Measurements from ENCODE around the gene FSHR.

The FSHR gene

GRCh38 chr2:48948400-48949125, 205.8 kb downstream of the FSHR start:
- DNase-seq = no peak

GRCh38 chr2:48946449-48947048, 207.8 kb downstream of the FSHR start:
- peak; percentile 8 for DNase-seq

DNA sequence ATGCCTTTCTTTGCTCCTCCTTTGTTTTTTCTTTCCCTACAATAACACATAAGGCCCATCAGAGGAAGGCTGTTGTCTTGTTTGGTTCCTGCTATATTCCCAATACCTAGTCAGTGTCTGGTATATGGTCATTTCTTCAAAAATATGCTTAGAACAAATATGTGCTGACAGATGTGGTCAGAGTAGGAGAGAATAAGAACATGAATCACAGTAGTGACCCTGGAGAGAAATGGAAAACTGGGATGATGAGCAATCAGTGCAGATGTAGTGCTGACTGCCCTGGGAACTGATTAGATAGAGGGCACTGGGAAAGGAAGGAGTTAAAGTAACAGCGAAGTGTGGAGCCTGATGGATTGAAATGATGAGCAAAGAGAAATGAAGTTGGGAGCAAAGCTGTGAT, 209.4 kb downstream of the FSHR start:
- DNase-seq = no peak

DNA sequence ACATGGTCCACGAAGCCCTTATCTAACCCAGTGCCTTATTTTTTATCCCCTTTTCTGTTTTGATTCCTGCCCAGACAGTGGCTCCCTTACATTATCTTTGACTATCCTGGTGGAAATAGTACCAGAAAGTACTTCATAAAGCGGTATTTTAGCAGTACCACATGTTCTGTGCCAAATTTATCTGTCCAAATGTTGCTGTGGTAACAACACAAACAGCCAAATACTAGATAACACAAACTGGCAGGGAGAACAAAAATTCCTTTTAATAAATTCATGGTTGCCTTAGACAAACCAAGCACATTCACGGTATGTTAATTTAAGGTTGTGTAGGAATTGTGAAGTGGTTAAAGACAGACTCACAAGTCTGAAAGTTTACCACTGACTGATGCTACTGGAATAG, 210.9 kb downstream of the FSHR start:
- no peak for DNase-seq

DNA sequence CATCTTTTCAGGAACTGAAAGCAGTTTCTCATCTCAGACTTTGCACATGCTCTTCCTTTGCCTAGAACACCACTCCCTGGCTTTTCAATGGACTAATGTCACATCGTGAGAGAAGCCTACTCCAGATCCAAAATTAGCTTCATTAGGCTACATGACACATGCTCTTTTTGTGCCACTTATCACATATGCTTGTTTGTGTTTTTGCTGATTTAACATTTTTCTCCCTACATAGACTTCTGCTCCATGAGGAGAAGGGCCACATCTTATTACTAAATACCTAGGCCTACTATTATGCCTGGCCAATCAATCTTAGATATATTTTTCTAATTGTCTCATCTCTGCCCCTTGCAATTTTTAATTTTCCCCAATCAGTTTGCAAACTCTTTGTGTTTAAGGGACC, 212.4 kb downstream of the FSHR start:
- DNase-seq = no peak

- DNase-seq = no peak
These were observed 212.9 kb downstream of the FSHR start for GRCh38 chr2:48941456-48941855.

- no peak for DNase-seq
These were observed 213.7 kb downstream of the FSHR start for GRCh38 chr2:48940606-48941005.

GRCh38 chr2:48939232-48939631, 215.1 kb downstream of the FSHR start:
- no peak for DNase-seq

DNA sequence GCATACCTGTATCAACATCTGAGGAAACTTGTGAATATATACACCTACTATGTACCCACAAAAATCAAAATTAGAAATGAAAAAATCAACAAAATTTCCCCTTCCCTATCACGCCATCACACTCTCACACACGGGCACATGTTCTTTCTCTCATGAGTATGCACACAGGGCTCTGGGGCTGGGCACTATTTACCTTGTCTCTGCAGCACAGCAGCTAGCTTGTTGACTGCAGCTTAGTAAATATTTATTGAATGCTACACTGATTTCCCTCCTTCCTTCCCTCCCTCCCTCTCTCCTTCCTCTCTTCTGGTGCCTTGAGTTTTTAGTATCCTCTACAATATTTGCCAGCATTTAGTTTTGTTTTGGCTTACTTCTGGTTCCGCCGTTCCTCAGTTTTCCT, 216.1 kb downstream of the FSHR start:
- DNase-seq = no peak

DNA sequence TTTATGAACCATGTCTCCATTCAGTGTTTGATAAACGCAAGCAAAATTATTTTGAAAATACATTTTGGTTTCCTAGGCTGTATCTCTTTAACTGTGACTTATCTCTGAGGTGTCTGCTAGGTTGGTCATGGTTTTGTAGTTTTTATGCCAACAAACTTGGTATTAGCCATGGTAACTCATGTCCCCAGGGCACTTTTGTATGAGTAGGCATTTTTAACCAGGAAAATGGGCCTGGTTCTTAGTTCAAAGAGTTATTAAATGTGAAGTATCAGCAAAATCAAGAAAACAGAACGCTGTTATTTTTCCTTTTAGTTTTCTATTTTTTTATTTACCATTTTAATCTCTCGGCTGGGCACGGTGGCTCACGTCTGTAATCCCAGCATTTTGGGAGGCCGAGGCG, 219.5 kb downstream of the FSHR start:
- DNase-seq = no peak

DNA sequence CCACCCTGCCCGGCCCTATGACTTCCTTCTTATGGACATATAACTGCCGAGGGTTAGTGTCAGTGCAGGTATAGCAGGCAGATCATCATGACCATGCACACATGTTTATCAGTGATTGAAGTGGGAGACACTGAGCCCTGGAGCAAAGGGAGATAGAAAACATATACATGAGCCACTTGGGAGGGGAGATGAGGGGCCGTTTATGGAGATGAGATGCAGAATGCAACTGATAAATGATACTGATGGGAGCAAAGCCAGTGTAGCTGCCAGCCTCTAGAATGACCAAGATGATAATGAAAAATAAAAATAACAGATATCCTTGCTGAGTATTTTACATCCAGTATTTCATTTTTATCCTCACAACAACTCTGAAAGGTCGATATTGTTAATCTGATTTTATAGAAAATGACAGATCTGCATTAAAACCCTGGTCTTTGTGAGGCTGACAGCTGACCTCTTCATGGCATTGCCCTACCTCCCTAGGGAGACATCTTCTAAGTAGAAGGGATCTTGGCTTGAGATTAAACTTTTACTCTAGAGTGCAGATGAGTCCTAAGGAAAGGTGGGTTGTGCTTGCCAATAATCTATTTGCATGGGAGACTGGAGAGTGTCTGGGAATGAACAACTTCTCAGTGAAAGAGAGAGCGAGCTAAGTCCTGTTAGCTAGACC, 220.4 kb downstream of the FSHR start:
- no peak for DNase-seq

DNA sequence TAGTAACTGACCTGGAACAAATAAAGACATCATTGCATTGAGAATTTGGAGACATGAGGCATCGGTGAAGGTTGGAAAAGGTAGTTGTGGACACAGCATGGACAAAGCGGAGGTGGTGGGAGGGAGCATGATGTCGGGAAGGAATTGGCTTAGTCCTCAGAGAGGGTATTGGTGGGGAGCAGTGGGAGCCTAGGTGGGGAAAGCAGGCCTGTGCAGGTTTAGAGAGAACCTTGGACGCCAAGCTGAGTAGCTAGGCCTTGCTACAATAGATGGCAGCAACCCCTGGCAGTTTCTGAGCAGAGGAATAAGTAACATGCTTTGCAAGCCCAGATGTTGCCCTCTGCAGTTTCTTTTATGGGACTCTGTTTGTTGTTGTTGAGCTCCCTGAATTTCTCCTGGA, 221.6 kb downstream of the FSHR start:
- no peak for DNase-seq

GRCh38 chr2:48929571-48930301, 224.6 kb downstream of the FSHR start:
- DNase-seq = no peak

GRCh38 chr2:48927355-48927754, 227.0 kb downstream of the FSHR start:
- DNase-seq = no peak

DNA sequence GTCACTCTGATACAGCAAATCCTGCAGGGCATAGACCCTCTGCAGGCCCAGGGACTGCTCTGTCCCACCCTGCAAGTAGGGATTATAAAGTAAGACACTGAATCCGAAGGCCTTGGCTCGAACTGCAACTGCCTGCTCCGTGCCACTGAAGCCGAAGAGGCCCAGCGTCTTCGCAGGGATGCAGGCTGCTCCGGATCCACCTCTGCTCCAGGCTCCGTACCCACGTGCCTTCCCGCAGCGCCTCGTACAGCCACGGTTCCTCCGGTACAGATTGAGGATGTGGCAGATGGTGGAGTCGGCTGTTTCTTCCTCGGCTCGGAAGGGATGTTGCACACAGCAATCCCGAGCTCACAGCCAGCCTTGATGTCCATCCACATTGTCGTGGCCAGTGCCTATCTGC, 238.4 kb downstream of the FSHR start:
- DNase-seq = no peak

DNA sequence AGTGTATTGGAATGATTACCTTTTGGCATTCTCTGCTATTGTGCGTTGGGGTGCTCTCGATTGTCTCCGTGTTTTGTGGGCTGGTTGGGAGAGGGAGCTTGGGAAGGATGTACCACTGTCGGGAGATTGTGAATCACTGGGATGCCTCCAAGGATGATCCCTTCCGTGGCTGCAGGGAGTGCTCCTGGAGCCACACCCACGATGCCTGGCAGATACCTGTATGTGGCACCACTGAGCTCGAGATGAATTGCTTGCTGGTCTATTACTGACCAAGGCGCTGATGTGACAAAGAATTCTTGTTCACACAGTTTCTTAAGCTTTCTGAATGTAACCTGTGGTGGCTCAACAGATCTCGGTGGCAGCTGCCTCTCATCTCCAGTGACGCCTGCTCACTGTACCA, 239.1 kb downstream of the FSHR start:
- no peak for DNase-seq

- DNase-seq = no peak
These were observed 239.7 kb downstream of the FSHR start for GRCh38 chr2:48914477-48915089.

Measured in activated CD4-positive, alpha-beta T cell treated with anti-CD3 and anti-CD28 coated beads, Interleukin-2, amount 50 U/mL, for 1 hour (primary cell).